HUES48 (cell line): Measurements from ENCODE around the gene USP19.

Experiments used
- H3K27ac ChIP-seq: one replicate; pipeline ENCODE4 v1.7.0; 2013; ENCODE audit warnings: low read depth, low read length, inconsistent platforms
- H3K27me3 ChIP-seq: 2 replicates; pipeline ENCODE4 v1.6.1; 2013; ENCODE audit warnings: mild to moderate bottlenecking, low read length; ENCODE audit not compliant: control insufficient read depth, insufficient read depth
- H3K36me3 ChIP-seq: 2 replicates; pipeline ENCODE4 v1.6.1; 2013; ENCODE audit warnings: low read length; ENCODE audit not compliant: control insufficient read depth, insufficient read depth
- H3K4me1 ChIP-seq: 2 replicates; pipeline ENCODE4 v1.6.1; 2013; ENCODE audit warnings: mild to moderate bottlenecking, low read length; ENCODE audit not compliant: control insufficient read depth, insufficient read depth
- H3K4me3 ChIP-seq: 2 replicates; pipeline ENCODE4 v1.5.1; 2013; ENCODE audit warnings: mild to moderate bottlenecking, low read depth, low read length
- H3K9ac ChIP-seq: 2 replicates; pipeline ENCODE4 v1.6.1; 2013; ENCODE audit warnings: mild to moderate bottlenecking, low read depth, low read length, moderate library complexity
- H3K9me3 ChIP-seq: 2 replicates; pipeline ENCODE4 v1.6.1; 2013; ENCODE audit warnings: low read length; ENCODE audit not compliant: control insufficient read depth, insufficient read depth

The USP19 gene

DNA sequence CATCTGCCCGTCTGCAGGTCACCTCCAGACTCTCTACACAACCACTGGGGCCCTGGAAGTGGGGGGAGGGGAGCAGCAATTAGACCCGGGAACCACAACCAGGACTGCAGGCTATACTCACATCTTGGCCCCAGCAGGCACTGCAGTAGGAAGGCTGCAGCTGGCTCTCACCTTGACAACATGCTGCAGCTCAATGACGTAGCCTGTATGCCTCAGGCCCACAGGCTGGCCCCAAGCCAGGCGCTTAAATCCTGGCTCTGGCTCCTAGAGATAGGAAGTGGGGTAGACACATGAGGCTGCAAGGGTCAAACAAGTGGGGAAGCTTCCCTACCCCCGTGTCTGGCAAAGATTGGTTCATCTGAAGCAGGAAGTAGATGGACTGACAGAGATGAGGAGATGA, 22.2 kb downstream of the USP19 start:
- Histone ChIP-seq H3K9me3 (no peaks in the 10 kb centered on the region), H3K36me3 (peaks cover 73% of the 10 kb centered on the region), H3K9ac (no peak overlapping the region), H3K4me3 (no peak overlapping the region), H3K27me3 (no peaks in the 10 kb centered on the region), H3K27ac (no peak overlapping the region), H3K4me1 (0 out of 2 replicates have a peak, but pooled peaks cover 3% of the 10 kb centered on the region)

DNA sequence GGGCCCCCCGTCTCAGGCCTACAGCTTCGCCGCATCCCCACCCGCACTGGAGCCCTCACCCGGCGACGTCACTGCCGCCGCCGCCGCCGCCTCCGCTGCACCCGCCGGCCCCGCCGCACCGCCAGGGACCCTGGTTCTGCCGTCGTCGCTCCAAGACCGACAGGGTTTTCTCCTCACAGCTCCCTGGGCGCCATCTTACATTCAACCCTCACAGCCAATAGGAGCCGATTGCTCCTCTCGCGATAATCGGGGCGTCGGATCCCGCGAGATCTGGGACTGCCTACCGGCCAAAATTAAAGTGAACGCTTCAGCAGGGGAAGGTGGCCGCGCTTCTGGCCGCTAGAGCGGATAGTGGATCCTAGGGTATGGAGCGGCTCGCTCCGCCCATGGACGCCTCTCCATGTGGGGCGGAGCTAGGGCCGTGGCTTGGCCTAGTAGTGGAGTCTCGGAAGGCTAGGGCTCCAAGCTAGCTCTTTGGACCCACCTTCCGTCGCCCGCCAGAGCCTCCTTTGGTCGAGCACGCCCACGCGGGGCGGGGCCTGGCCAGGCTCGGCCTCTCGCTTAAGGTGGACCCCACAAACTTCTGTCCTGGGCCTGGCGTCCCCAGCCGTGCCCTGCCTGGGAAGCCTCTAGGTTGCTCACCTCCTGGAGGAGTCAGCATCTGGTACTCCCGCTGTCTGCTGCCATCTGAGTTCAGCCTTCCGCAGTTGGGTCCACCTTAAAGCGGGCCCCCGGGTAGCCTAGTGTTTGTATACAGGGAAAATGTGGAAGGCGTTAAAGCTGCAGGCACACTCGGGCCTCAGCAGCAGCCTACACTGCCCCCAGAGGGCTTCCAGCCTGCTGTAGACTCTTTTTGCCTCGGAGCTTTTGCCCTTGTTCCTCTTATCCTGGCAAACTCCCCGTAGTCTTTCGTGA, 26.5 kb downstream of the USP19 start, which contains the start of gene QRICH1:
QRICH1 (minus strand) TSS at position 219 of the 915 bp plus-strand sequence. CDS start 17,054 bp downstream, outside the sequence.
- Histone ChIP-seq H3K4me1 (peaks cover 3% of the 10 kb centered on the region; the same call in 1 of the 2 replicates), H3K4me3 (peak within 1 kb of the TSS; percentile 92), H3K36me3 (peaks cover 43% of the 10 kb centered on the region), H3K27me3 (no peaks in the 10 kb centered on the region), H3K9me3 (no peaks in the 10 kb centered on the region), H3K9ac (peak within 1 kb of the TSS; percentile 83), H3K27ac (peak within 1 kb of the TSS; percentile 100)

DNA sequence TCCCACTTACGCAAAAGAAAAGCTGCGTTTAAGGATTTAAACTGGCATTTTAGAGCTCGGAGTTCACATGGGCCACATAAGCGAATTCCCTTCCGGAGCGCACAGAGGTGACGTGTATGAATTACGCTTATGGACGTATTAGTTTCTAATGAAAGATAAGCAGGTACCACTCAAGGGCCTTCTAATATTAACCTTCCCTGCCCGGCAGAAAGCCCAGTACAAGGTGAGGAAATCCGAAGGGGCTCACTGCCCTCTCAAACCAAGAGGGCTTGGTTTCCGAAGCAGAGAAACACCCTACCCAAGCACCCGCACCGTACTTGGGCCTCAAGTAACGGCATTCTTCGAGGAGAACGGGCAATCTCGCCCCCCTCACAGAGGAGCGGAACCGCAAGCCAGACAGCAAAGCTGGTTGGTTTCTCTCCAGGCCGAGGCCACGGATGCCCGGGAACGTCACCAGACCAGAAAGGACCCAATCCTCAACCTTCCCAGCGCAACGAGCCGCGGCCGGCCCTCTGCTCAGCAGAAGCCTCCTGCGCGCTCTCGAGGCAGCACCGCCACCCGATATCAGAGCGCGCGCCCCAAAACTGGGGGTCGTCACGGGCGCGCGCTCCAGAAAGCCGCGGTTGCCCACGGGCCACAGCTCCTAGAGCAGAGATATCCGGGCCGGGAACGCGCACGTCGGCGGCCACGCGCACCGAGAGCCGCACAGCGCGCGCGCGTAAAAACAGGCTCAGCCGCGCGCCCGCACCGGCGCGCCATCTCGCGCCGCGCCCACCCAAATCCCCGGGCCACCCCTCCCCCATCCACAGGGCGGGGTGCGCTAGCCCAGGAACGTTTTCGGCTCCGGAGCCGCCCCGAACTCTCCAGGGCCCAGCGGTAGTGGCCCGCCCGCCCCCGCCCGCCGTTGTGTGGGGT, 27.4 kb downstream of the USP19 start:
- H3K4me1 ChIP-seq: peaks cover 3% of the 10 kb centered on the region; the same call in 1 of the 2 replicates
- peak overlapping the region; percentile 92 for H3K4me3 ChIP-seq
- H3K27ac ChIP-seq: peak overlapping the region; percentile 100

DNA sequence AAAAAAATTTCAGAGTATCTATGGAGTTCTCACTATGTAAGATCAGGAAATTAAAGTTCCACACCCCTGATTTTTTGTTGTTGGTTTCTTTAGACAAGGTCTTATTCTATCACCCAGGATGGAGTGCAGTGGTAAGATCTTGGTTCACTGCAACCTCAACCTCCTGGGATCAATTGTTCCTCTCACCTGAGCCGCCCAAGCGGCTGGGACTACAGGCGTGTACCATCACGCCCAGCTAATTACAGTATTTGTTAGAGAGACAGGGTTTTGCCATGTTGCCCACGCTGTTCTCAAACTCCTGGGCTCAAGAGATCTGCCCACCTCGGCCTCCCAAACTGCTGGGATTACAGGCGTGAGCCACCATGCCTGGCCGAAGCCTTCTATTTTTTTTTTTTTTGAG, 39.2 kb downstream of the USP19 start:
- no peak overlapping the region for H3K9ac ChIP-seq
- H3K9me3 ChIP-seq: no peaks in the 10 kb centered on the region

More for the DNA sequence above, 27.4 kb downstream of the USP19 start:
- Histone ChIP-seq H3K9ac (peak overlapping the region; percentile 83), H3K36me3 (peaks cover 40% of the 10 kb centered on the region), H3K9me3 (no peaks in the 10 kb centered on the region), H3K27me3 (no peaks in the 10 kb centered on the region)

DNA sequence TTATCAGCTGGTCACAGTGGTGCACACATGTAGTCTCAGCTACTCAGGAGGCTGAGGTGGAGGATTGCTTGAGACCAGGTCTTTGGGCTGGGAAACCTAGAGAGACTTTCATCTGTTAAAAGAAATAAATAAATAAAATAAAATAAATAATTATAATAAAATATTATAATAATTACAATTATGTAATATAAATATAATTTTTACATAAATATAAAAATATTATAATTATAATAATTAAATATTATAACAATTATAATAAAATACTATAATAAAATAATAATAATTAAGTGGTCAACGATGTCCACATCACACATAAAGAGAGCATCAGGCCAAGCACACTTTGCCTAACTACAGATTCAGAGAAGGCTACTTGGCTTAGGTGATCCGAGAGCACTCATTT, 41.4 kb downstream of the USP19 start:
- no peaks in the 10 kb centered on the region for H3K9me3 ChIP-seq
- no peak overlapping the region for H3K4me3 ChIP-seq
- peaks cover 49% of the 10 kb centered on the region for H3K36me3 ChIP-seq
- H3K27ac ChIP-seq: no peak overlapping the region
- no peak overlapping the region for H3K9ac ChIP-seq
- no peaks in the 10 kb centered on the region for H3K4me1 ChIP-seq
- no peaks in the 10 kb centered on the region for H3K27me3 ChIP-seq

More for the DNA sequence above, 39.2 kb downstream of the USP19 start:
- H3K27me3 ChIP-seq: no peaks in the 10 kb centered on the region
- H3K4me3 ChIP-seq: no peak overlapping the region
- no peak overlapping the region for H3K27ac ChIP-seq
- no peaks in the 10 kb centered on the region for H3K4me1 ChIP-seq
- H3K36me3 ChIP-seq: peaks cover 28% of the 10 kb centered on the region

DNA sequence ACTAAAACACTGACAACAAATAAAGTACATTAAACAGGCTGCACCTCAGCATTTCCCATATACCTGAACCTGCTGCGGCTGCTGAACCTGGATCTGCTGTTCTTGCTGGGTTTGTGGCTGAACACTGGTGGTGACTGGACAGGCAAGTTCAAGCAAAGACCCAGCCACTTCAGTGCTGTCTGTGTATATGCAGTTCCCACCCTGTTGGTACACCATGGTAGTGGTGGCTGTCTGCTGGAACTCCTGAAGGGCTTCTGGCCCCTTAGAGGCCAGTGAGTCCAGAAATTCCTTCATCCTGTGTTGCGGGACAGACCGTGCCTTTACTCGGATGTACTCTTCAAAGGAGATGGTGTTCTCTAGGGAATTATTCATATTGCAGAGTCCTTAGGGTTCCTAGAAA, 44.0 kb downstream of the USP19 start:
- H3K4me3 ChIP-seq: no peak overlapping the region
- no peak overlapping the region for H3K27ac ChIP-seq
- no peaks in the 10 kb centered on the region for H3K4me1 ChIP-seq
- peaks cover 75% of the 10 kb centered on the region for H3K36me3 ChIP-seq
- no peak overlapping the region for H3K9ac ChIP-seq
- no peaks in the 10 kb centered on the region for H3K9me3 ChIP-seq
- H3K27me3 ChIP-seq: no peaks in the 10 kb centered on the region

DNA sequence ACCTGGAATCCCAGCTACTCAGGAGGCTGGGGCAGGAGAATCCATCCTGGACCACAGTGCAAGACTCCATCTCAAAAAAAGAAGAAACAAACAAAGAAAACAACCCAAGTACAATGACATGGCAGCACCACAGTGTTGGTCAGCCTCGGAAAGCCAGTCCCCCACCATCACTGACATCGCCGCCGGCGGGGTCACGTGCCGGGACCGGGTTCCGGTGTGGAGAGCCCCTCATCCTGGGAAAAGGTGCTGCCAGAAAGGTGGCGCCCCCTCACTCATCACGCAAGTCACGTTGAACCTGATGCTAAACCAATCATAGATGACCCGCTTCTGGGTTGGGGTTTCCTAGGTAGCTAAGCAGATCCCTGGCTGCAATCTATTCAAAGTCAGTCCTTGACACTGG, 44.5 kb downstream of the USP19 start:
- H3K4me3 ChIP-seq: no peak overlapping the region
- no peaks in the 10 kb centered on the region for H3K4me1 ChIP-seq
- H3K9me3 ChIP-seq: no peaks in the 10 kb centered on the region
- peaks cover 81% of the 10 kb centered on the region for H3K36me3 ChIP-seq
- H3K27me3 ChIP-seq: no peaks in the 10 kb centered on the region
- H3K27ac ChIP-seq: no peak overlapping the region
- no peak overlapping the region for H3K9ac ChIP-seq
